NCI-H526 (cell line): ENCODE data around the gene OR52D1.

Experiments
- DNase-seq, 2 experiments: peaks; one replicate each; lab custom pipeline; 2025; lab: John Stamatoyannopoulos, UW

Gene OR52D1

DNA sequence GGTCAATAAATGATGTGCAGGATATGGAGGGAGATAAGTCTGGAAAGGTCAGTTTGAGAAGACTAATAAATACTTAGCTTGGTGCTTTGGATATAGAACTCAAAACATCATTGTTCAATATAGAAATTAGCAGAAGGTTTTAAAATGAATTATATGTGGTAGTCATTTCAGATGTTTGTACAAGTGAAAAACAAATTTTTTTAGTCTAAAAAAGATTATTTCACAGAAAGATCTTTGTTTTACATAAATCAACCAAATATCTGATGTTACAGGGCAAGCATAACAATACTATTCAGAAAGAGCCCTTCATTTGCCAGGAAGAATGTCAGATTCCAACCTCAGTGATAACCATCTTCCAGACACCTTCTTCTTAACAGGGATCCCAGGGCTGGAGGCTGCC, at the start of gene OR52D1:
Gene OR52D1 (plus strand): TSS at position 301 of the 400 bp plus-strand sequence. CDS start 22 bp downstream, at position 323.
- DNase-seq: no peak

- DNase-seq: no peak
These were observed 47.1 kb upstream of the OR52D1 start, which contains the start of gene OR51I1 for GRCh38 chr11:5441414-5441813. Gene OR51I1, minus strand, starts transcription at chr11:5441514. Its CDS starts 0 bp downstream, at chr11:5441514.

GRCh38 chr11:5443835-5444393, 44.6 kb upstream of the OR52D1 start:
- no peak for DNase-seq

DNA sequence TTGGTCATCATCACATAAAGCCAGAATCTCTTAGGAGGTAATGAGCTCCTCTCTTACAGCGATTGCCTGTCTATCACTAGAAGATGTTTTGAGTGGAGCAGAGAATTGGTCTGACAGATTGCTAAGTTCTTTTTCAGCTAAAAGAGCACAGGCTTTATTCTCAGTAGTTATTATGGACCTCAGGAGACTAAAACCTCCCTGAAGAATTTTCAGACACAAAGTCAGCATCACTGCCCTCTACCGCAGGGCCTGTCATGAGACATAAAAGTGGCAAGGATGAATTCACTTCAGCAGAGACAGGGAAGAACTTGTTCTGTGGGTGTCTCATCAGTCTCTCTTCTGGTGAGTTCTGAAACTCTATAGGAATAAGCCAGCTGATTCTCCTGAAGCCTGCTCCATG, 39.5 kb upstream of the OR52D1 start, which contains the start of gene OR51I2:
Gene OR51I2 (plus strand): TSS at position 301 of the 400 bp plus-strand sequence. CDS start 4,166 bp downstream, outside the sequence.
- DNase-seq: no peak

- DNase-seq: no peak
These were observed 39.1 kb upstream of the OR52D1 start for GRCh38 chr11:5449432-5449831.

DNA sequence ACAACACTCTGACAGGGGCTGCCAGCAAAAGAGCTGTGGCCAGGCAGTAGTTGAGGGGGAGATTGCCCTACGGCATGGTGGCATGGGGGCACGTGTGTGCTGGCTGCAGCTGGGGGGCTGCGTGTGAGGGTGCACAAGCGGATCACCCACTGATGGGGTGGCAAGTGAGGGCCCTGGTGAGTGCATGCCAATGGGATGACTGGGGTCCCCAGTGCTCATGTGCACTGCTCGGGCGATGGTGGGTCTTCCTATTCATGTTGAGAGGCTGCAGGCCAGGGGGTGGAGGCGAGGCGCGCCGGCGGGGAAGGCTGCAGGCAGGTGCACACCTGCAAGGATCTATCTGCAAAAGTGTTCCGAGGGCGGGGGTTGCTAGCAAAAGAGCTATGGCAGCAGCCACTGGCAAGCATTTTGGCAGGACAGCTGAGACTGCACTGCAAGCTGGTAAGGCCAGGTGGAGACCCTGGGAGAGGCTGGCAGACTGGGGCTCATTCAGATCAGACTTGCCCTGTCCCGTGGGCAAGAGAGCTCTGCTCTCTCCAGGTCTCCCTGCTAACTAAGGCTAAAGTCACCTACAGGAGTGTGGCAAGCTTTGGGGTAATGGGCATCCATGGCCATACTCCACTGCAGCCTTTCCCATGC, 27.4 kb upstream of the OR52D1 start:
- DNase-seq: no peak

DNA sequence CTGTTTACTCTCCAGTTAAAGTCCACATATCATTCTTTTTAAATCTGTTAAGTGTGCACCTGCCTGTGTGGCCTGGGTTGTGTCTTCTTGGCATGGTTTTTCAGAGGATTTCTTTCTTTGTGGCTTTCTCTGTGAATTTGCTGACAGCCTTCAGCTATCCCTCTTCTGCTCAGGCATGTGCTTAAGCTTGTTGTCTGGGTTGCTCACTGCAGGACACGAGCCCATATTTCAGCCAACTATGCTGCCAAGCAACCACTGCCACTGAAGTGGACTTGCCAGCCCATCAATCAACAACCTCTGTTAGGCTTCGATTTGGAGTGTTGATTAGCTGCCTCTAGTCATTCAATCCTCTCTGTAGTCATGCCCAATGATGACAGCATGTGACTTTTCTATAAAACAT, 21.0 kb upstream of the OR52D1 start:
- no peak for DNase-seq

DNA sequence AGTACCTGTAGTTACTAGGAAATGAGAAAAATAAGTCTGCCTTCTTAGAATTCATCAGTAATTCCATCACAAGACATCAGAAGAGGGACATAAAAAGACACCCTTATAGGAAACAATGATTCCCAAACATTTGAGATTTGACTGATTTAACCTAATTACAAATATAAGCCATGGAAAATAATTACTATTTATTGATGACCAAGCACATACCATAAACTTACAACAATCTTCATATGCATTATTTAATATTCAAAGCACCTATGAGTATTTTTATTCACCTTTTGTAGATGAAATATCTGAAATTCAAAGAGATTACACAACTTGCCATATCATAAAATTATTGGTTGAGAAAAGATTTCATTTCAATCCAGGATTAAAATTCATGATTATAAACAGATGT, 14.6 kb upstream of the OR52D1 start:
- DNase-seq: no peak

DNA sequence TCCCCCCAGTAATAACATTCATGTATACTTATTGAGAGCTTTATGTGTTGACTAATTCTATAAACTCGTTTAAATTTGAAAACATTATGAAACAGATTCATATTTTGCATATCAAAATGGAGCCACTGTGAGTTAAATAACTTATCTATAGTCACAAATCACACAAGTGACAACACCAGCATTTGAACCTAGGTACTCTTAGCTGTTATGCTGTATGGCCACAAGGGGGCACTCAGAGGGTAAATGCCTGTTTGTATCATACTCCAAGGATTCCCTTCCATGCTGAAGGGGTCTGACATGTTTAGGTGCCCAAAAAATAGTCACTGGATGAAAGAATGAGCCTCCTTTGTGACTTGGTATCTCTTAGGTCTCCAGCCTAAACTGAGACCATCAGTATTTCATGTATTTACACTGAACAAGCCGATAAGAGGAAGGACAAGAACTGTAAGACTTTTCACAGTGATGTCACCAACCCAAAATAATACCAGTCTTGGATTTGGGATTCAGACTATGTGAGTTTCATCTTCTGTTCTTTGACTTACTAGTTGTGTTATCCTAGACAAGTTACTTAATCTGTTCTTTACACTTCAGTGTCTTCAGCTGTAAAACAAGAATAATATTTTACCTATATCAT, 12.2 kb upstream of the OR52D1 start:
- DNase-seq: peak in 1 of 2 experiments; percentile 48

- no peak for DNase-seq
These were observed 2.5 kb upstream of the OR52D1 start for GRCh38 chr11:5486003-5486402.

GRCh38 chr11:5486421-5486820, 2.1 kb upstream of the OR52D1 start:
- DNase-seq: no peak

GRCh38 chr11:5488798-5489399, 414 bp downstream of the OR52D1 start:
- no peak for DNase-seq

DNA sequence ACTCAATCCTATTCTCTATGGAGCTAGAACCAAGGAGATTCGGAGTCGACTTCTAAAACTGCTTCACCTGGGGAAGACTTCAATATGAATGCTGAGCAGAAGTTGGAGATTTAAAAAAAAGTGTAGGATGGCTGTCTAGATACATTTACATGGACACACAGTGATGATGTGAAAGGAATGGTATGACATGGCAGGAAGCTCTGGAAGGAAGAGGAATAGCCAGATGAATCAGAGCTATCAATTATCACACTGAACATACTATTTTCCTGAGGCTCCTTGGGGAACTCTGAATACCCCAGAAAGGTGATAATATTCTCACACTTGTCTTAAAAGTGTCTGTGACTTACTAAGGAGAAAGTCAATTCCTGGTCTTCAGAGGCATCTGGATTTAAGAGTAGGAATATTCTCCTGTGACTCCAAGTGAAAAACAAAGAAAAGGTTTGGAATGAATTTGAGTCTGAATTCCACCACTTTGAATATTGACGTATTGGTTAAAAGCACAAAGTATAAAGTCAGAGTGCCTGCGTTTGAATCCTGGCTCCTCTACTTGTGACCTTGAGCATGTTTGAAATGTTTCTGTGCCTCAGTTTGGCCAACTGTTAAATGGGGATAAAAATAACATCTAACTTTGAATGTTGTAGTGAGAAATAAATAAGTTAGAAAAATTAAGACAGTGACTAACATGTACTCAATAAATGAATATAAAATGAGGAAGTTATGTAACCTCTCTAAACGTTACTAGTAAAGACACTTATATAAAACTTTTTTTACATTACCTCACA, 1.3 kb downstream of the OR52D1 start:
- DNase-seq: no peak

DNA sequence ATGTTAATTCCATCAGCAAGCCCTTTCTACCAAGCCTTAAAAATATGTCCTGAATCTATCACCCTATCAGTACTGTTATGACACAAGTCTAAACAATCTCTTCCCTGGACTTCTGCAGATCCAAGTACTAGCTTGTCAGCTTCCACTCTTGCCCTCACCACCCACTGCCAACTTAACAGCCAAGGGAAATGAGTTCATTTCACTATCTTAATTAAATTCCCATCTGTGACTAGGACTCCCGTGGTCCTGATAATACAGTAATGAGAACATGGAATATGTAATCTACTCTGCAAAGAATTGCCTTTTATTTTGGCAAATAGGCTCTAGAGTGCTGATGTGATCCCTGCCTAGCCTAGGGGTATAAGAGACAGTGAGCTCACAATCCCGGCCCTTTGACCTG, 11.2 kb downstream of the OR52D1 start:
- no peak for DNase-seq

DNA sequence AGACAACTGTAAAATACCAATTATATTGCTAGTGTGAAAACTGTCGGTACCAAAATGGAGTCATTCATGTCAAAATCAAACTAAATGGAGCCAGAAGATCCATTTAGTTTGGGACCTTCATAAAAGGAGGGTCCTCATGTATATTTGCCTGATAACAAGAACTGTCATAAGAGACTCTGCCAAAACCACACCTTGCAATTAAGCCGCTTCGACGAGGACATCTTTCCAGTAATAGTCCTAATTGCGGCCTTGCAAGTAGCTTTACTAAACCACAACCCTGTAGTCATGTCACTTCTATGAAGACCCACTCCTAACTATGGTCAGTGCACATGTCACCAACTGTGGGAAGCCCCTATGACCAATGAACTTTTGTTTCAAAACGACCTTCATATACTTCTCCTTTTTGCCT, 11.9 kb downstream of the OR52D1 start:
- no peak for DNase-seq

DNA sequence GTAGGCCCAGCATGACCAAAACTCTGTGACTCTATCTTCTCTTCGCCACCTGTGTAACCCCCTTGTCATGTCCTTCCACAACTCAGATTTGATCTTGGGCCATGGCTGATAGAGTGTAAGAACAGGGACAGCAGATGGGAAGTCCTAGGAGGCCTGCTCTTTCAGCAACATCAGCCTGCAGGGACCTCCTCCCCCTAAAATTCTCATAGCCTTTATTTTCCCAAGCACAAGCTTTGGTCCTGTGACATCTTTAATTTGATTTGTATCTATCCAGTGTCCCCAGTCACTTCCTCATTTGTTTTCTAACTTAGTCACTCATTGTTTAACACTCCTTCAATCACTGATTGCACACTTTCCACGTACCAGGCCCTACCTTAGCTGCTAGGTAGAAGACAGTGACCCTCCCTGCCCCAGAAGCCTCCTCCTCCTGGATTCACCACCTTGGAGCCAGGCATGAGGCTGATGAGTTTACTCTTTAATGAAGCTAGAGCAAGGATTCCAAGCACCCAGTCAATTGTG, 16.0 kb downstream of the OR52D1 start:
- no peak for DNase-seq

GRCh38 chr11:5505363-5506048, 17.0 kb downstream of the OR52D1 start:
- DNase-seq: no peak

- no peak for DNase-seq
These were observed 18.9 kb downstream of the OR52D1 start for GRCh38 chr11:5507177-5507932.

DNA sequence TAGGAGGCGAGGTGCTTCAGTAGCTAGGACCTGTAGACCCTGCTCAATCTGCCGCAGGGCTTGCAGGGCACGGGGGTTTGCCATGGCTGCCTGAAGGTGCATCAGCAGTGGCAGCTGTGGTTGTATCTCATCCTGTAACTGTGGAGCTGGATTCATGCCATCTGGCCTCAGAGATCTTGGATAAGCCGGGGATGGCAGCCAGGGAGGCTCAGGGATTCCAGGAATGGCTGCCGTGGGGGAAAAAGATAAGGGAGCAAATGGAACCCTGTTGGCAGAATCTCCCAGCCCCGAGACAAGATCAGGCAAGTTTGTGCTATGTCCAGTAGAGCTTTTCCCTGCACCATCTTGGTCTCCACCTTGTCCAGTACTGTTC, 19.4 kb downstream of the OR52D1 start:
- no peak for DNase-seq

GRCh38 chr11:5508605-5509004, 20.1 kb downstream of the OR52D1 start:
- DNase-seq: no peak

- no peak for DNase-seq
These were observed 21.3 kb downstream of the OR52D1 start, which contains the start of gene UBQLN3 for GRCh38 chr11:5509803-5510202. Gene UBQLN3, minus strand, starts transcription at chr11:5509957. Its CDS starts 399 bp downstream, at chr11:5509558.
